22Rv1 (cell line): ENCODE results near the gene SP9.

Source experiments
- H3K27ac ChIP-seq: fragments of 450-650 bp; 2 replicates; pipeline ENCODE4 v1.5.1; 2017
- CTCF ChIP-seq: fragments of 450-650 bp; IDR thresholded peaks from 2 replicates; pipeline ENCODE4 v1.5.1; 2017; ENCODE audit warnings: mild to moderate bottlenecking
- ZFX ChIP-seq: fragments of 450-650 bp; IDR thresholded peaks from 2 replicates; pipeline ENCODE4 v1.6.1; 2017; ENCODE audit warnings: antibody characterized with exemption, borderline replicate concordance

Gene SP9

GRCh38 chr2:174324530-174324929 lies 10.2 kb upstream of the SP9 start:
- H3K27ac ChIP-seq: no peak overlapping the region
- TF ChIP-seq CTCF (no peak), ZFX (no peak)

- no peak overlapping the region for H3K27ac ChIP-seq
- no peak for TF ChIP-seq CTCF
- TF ChIP-seq ZFX: no peak
These were observed 9.2 kb upstream of the SP9 start for GRCh38 chr2:174325373-174326160.

- no peak for TF ChIP-seq CTCF
- no peak for TF ChIP-seq ZFX
- no peak overlapping the region for H3K27ac ChIP-seq
These were observed 8.4 kb upstream of the SP9 start for GRCh38 chr2:174326161-174327020.

GRCh38 chr2:174327021-174327840 lies 7.5 kb upstream of the SP9 start:
- TF ChIP-seq ZFX (no peak), CTCF (no peak)
- H3K27ac ChIP-seq: no peak overlapping the region

GRCh38 chr2:174327841-174328113 lies 7.0 kb upstream of the SP9 start:
- no peak for TF ChIP-seq CTCF
- TF ChIP-seq ZFX: no peak
- H3K27ac ChIP-seq: no peak overlapping the region

- no peak for TF ChIP-seq CTCF
- TF ChIP-seq ZFX: no peak
- no peak overlapping the region for H3K27ac ChIP-seq
These were observed 6.4 kb upstream of the SP9 start for GRCh38 chr2:174328114-174328960.
